Dendritic cell treated with granulocyte-macrophage colony-stimulating factor and Interleukin-4, amounts not matched to agents 40 ng/mL and 50 ng/mL, for 4 days (primary cell): ENCODE measurements around the gene TXNRD3.
A peak's percentile ranks its signal among the peaks of the same experiment; 100 is the strongest.
"Not testable (repeated sequence)": the region's sequence is repeated elsewhere in the genome, so short reads cannot be mapped to it uniquely, and the experiment has no call there.

Experiments
- H3K27ac Mint-ChIP-seq: one replicate; pipeline ENCODE4 v1.8.0; 2022; ENCODE audit warnings: mild to moderate bottlenecking, mixed read lengths
- H3K27me3 Mint-ChIP-seq: one replicate; pipeline ENCODE4 v1.8.0; 2022; ENCODE audit warnings: mild to moderate bottlenecking, mixed read lengths
- H3K36me3 Mint-ChIP-seq: one replicate; pipeline ENCODE4 v1.8.0; 2022; ENCODE audit warnings: low read depth, mixed read lengths
- H3K4me1 Mint-ChIP-seq: one replicate; pipeline ENCODE4 v1.8.0; 2022; ENCODE audit warnings: low read depth, mixed read lengths
- H3K4me3 Mint-ChIP-seq: one replicate; pipeline ENCODE4 v1.8.0; 2022; ENCODE audit warnings: mild to moderate bottlenecking, moderate library complexity, mixed read lengths
- H3K9me3 Mint-ChIP-seq: one replicate; pipeline ENCODE4 v1.8.0; 2022; ENCODE audit warnings: mixed read lengths
- intact Hi-C: fragments of 100-400 bp; cut with micrococcal nuclease; formaldehyde crosslinking; loops from one replicate; pipeline ENCODE4 v1.15.0; 2022

Gene TXNRD3

GRCh38 chr3:126646674-126647073 is 8.2 kb downstream of the TXNRD3 start:
- H3K9me3 Mint-ChIP-seq, result no peaks in the 10 kb centered on the region
- H3K36me3 Mint-ChIP-seq, result no peaks in the 10 kb centered on the region
- H3K4me3 Mint-ChIP-seq, result no peak overlapping the region
- no peak overlapping the region for H3K27ac Mint-ChIP-seq
- H3K27me3 Mint-ChIP-seq, result no peaks in the 10 kb centered on the region
- intact Hi-C loops, result no loop called here
- peaks cover 5% of the 10 kb centered on the region for H3K4me1 Mint-ChIP-seq

GRCh38 chr3:126644615-126645014 is 10.3 kb downstream of the TXNRD3 start:
- Mint-ChIP-seq H3K27ac (no peak overlapping the region), H3K27me3 (no peaks in the 10 kb centered on the region), H3K4me1 (peaks cover 8% of the 10 kb centered on the region), H3K9me3 (no peaks in the 10 kb centered on the region), H3K36me3 (peaks cover 5% of the 10 kb centered on the region), H3K4me3 (no peak overlapping the region)
- intact Hi-C loops, result no loop called here

DNA sequence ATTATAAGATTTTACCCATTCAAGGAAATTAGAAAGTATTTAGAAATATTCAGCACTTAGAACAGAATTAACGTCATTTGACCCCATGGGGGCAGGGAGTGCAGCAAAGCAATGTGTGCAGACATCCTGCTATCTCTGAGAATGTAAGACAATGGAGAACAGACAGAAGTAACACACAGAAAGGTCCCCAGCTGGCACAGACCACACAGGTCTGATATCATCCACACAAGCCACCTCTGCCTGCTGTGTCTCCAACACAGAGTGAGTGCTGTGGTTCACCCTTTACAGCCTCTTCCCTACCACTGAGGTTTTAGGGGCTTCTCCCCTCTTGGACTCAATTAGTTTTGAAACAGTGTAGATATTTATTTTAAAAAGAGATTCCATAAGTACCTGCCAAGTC is 16.1 kb downstream of the TXNRD3 start:
- H3K27ac Mint-ChIP-seq, result no peak overlapping the region
- no peak overlapping the region for H3K4me3 Mint-ChIP-seq
- peaks cover 5% of the 10 kb centered on the region for H3K4me1 Mint-ChIP-seq
- no peaks in the 10 kb centered on the region for H3K27me3 Mint-ChIP-seq
- no peaks in the 10 kb centered on the region for H3K9me3 Mint-ChIP-seq
- intact Hi-C loops, result no loop called here
- H3K36me3 Mint-ChIP-seq, result peaks cover 5% of the 10 kb centered on the region

- Mint-ChIP-seq H3K27me3 (no peaks in the 10 kb centered on the region), H3K4me3 (no peak overlapping the region), H3K27ac (no peak overlapping the region), H3K4me1 (peaks cover 10% of the 10 kb centered on the region), H3K9me3 (peaks cover 9% of the 10 kb centered on the region), H3K36me3 (peaks cover 11% of the 10 kb centered on the region)
- intact Hi-C loops, result no loop called here
These were observed 18.5 kb downstream of the TXNRD3 start for GRCh38 chr3:126636436-126636835.

DNA sequence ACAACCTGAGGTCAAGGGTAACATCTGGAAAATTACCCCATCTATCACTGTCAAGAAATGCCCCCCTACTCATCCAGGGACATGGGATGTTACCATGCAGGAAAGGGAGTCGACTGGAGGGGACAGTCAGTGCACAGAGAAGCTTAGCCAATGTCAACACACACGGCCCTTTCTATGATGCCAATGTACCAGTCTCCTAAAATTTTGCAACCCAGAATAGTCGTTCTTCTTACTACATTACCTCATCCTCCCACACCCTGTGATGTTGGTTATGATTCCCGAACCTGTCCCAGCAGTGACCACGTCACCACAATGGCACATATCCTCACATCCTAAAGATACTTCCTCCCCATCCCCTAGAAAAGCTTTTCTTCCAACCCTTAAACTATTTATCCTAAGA is 20.1 kb downstream of the TXNRD3 start:
- Mint-ChIP-seq H3K27ac (no peak overlapping the region), H3K4me1 (peaks cover 5% of the 10 kb centered on the region), H3K27me3 (no peaks in the 10 kb centered on the region), H3K4me3 (no peak overlapping the region), H3K9me3 (peaks cover 9% of the 10 kb centered on the region), H3K36me3 (peaks cover 13% of the 10 kb centered on the region)
- intact Hi-C loops, result no loop called here

DNA sequence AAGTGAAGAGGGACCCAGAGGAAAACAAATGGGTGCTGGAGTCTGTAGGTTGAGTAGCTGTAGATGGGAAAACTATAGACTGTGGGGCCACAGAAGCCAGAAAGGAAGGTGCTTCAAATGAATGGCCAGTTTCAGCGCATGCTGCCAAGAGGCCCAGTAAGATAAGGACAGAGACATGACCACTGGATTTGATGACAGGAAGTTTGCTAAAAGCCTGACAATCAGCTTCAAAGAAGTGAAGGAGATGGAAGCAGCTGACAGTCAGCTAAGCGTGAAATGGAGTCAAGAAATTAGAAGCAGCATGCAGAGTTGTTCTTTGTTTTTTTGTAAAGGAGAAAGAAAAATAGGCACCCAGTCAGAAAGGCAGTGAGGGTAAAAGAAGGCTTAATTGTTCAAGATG is 24.9 kb downstream of the TXNRD3 start:
- intact Hi-C loops, result no loop called here
- Mint-ChIP-seq H3K9me3 (peaks cover 9% of the 10 kb centered on the region), H3K36me3 (peaks cover 13% of the 10 kb centered on the region), H3K27me3 (no peaks in the 10 kb centered on the region), H3K4me1 (peaks cover 5% of the 10 kb centered on the region), H3K4me3 (no peak overlapping the region), H3K27ac (no peak overlapping the region)

DNA sequence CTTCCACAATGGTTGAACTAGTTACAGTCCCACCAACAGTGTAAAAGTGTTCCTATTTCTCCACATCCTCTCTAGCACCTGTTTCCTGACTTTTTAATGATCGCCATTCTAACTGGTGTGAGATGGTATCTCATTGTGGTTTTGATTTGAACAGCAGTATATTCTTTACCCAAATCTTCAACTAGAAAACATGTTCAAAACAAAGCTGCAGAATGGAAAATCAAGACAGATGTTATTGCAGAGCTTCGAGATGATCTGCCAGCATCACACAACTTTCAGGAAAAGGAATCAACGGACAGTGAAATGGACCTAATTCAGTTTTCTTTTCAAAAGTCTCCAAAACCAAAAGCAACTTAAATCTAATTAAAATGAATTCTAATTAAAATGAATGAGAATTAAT is 29.2 kb downstream of the TXNRD3 start:
- H3K27me3 Mint-ChIP-seq, result not testable (repeated sequence)

DNA sequence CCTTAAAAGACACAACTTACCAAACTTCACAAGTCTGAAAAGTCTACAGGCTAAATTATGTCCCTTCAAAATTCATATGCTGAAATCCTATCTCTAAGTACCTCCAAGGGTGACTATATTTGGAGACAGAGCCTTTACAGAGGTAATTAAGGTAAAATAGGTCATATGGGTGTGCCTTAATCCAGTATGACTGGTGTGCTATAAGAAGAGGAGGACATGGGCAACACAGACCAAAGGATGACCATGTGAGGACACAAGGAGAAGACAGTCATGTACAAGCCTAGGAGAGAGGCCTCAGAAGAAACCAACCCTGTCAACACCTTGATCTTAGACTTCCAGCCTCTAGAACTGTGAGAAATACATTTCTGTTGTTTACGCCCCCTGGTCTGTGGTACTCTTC is 32.2 kb downstream of the TXNRD3 start:
- H3K9me3 Mint-ChIP-seq, result no peaks in the 10 kb centered on the region
- no peak overlapping the region for H3K4me3 Mint-ChIP-seq
- H3K27me3 Mint-ChIP-seq, result no peaks in the 10 kb centered on the region
- intact Hi-C loops, result no loop called here
- H3K36me3 Mint-ChIP-seq, result no peaks in the 10 kb centered on the region
- no peak overlapping the region for H3K27ac Mint-ChIP-seq
- peaks cover 38% of the 10 kb centered on the region for H3K4me1 Mint-ChIP-seq

More for the DNA sequence above, 29.2 kb downstream of the TXNRD3 start:
- H3K27ac Mint-ChIP-seq, H3K36me3 Mint-ChIP-seq, H3K9me3 Mint-ChIP-seq, intact Hi-C loops, H3K4me1 Mint-ChIP-seq, H3K4me3 Mint-ChIP-seq: not testable (repeated sequence)

DNA sequence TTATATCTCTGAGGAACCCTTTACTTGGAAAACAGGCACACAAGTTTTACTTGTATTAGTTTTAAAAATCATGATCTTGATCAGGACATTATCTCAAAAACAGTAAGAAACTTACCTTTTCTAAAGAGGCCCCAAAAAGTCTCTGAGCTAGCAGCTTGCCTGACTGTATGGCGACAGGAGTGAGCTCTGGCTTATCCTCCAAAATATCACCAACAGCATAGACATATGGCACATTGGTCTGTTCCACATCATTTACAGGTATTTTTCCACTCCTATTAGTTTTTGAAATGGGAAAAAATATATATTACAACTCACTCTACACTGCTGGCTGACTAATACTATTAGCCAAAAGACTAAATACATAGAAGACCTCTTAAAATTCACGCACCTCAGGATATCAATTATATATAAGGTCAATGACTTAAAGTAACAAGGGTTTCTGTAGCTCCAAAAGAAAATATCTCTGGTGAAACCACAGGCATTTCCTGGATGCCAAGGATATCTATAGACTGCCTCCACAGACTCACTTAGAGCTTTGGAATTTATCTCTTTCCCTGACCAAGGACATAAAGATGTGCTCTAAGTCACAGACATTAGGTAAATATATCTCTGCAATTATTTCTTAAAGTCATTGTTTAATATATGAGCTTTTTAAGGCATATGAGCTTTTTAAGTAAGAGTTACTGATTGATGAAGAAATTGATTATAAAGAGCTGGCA is 33.1 kb downstream of the TXNRD3 start:
- H3K36me3 Mint-ChIP-seq, result no peaks in the 10 kb centered on the region
- no peak overlapping the region for H3K4me3 Mint-ChIP-seq
- peaks cover 47% of the 10 kb centered on the region for H3K4me1 Mint-ChIP-seq
- H3K27ac Mint-ChIP-seq, result peak overlapping the region; percentile 69
- no peaks in the 10 kb centered on the region for H3K9me3 Mint-ChIP-seq
- H3K27me3 Mint-ChIP-seq, result no peaks in the 10 kb centered on the region
- intact Hi-C loops, result no loop called here

DNA sequence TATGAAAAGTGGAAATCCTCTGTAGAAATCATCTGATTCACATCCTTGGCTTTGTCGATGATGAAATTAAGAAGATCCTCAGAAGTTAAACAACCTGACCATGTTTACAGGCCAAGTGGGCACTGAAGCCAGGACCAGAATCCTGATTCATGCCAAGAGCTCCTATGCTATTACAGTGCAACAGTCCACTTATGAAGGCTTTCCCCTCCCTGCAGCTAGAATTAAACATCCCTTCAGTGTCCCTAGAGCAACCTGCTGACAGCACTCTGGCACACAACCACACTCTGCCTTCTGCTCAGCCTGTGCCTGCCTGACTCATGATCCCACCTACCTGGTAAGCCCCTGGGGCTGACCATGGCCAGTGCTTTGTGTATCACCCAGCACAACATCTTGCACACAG is 33.8 kb downstream of the TXNRD3 start:
- Mint-ChIP-seq H3K36me3 (no peaks in the 10 kb centered on the region), H3K4me3 (no peak overlapping the region), H3K27me3 (no peaks in the 10 kb centered on the region), H3K27ac (peak overlapping the region; percentile 69), H3K4me1 (peaks cover 48% of the 10 kb centered on the region), H3K9me3 (no peaks in the 10 kb centered on the region)
- intact Hi-C loops, result no loop called here

- H3K4me3 Mint-ChIP-seq, result no peak overlapping the region
- peaks cover 48% of the 10 kb centered on the region for H3K4me1 Mint-ChIP-seq
- intact Hi-C loops, result no loop called here
- H3K27me3 Mint-ChIP-seq, result no peaks in the 10 kb centered on the region
- no peaks in the 10 kb centered on the region for H3K9me3 Mint-ChIP-seq
- peak overlapping the region; percentile 69 for H3K27ac Mint-ChIP-seq
- H3K36me3 Mint-ChIP-seq, result no peaks in the 10 kb centered on the region
These were observed 34.2 kb downstream of the TXNRD3 start for GRCh38 chr3:126620738-126621137.

DNA sequence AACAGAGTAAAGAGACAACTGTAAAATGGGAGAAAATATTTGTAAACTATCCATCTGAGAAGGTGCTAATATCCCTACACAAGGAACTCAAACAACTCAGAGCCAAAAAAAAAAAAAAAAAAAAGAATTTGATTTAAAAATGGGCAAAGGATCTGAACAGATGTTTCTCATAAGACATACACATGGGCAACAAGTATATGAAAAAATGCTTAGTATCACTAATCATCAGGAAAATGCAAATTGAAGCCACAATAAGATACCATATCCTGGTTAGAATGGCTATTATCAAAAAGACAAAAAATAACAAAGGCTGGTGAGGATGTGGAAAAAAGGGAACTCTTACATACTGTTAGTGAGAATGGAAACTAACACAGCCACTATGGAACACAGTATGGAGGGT is 36.2 kb downstream of the TXNRD3 start:
- Mint-ChIP-seq H3K9me3 (no peaks in the 10 kb centered on the region), H3K4me1 (peaks cover 48% of the 10 kb centered on the region), H3K36me3 (no peaks in the 10 kb centered on the region), H3K4me3 (no peak overlapping the region), H3K27me3 (no peaks in the 10 kb centered on the region), H3K27ac (peak overlapping the region; percentile 69)
- intact Hi-C loops, result loop anchor here (5.0 kb wide), 1 partner anchor 96 kb away; the partner anchor contains the start of gene CHST13

- H3K27ac Mint-ChIP-seq, result no peak overlapping the region
- peaks cover 48% of the 10 kb centered on the region for H3K4me1 Mint-ChIP-seq
- H3K27me3 Mint-ChIP-seq, result no peaks in the 10 kb centered on the region
- H3K36me3 Mint-ChIP-seq, result no peaks in the 10 kb centered on the region
- H3K4me3 Mint-ChIP-seq, result no peak overlapping the region
- intact Hi-C loops, result loop anchor here (5.0 kb wide), 1 partner anchor 96 kb away; the partner anchor contains the start of gene CHST13
- no peaks in the 10 kb centered on the region for H3K9me3 Mint-ChIP-seq
These were observed 36.9 kb downstream of the TXNRD3 start for GRCh38 chr3:126618021-126618420.

DNA sequence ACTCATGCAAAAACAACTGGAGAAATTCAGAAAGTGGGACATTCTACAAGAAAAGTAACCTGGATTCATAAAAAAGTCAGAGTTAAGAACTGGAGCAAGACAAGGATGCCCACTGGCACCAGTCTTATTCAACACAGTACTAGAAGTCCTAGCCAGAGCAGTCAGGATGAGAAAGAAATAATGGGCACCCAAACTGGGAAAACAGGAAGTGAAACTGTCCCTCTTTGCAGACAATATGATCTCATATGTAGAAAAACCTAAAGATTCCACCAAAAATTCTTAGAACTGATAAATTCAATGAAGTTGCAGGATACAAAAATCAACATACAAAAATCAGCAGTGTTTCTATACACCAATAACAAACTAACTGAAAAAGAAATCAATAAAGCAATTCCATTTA is 37.4 kb downstream of the TXNRD3 start:
- Mint-ChIP-seq H3K4me3 (no peak overlapping the region), H3K4me1 (peaks cover 48% of the 10 kb centered on the region), H3K36me3 (no peaks in the 10 kb centered on the region), H3K27me3 (no peaks in the 10 kb centered on the region), H3K27ac (peak overlapping the region; percentile 18), H3K9me3 (no peaks in the 10 kb centered on the region)
- intact Hi-C loops, result loop anchor here (5.0 kb wide), 1 partner anchor 95 kb away; the partner anchor contains the start of gene CHST13

GRCh38 chr3:126616931-126617330 is 38.0 kb downstream of the TXNRD3 start:
- intact Hi-C loops, result loop anchor here (5.0 kb wide), 1 partner anchor 95 kb away; the partner anchor contains the start of gene CHST13
- Mint-ChIP-seq H3K27me3 (no peaks in the 10 kb centered on the region), H3K36me3 (no peaks in the 10 kb centered on the region), H3K4me1 (peaks cover 48% of the 10 kb centered on the region), H3K27ac (peak overlapping the region; percentile 18), H3K9me3 (no peaks in the 10 kb centered on the region), H3K4me3 (no peak overlapping the region)
